ENCODE results near the gene DNM3. TPM values are rescaled to one million over a fixed set of nuclear protein-coding genes. Genes with fewer than 3 reads are reported as not detected.

The DNM3 gene
- total and polyA plus RNA-seq, 2 donors (not counting 3 experiments of a cell fraction or from before 2014, with no cell fraction given): 1.4 to 2.5 TPM

DNA sequence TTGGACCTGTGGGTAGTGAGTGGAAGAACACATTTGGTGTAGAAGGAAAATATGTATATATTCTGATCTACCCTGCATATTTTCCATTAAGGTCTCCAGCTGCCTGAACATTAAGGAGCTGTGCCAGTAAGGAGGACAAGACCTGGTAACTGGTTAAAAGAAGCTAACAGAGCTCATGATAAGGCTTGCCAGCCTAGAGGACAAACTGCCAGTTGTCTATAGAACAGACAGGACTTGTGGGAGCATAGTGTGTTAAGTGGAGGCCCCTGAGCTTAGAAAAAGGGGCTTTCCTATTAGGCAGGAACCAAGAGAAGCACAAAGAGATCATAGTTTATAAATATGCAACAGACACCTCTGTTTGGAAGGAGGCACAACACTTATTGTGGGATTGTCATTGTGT is 23.0 kb downstream of the DNM3 start:
- H3K9me1 ChIP-seq (replicated peaks; ENCODE audit: control insufficient read depth, extremely low read depth, insufficient read depth, low read length): no peaks in the 10 kb centered on the region
- H3K9me3 ChIP-seq (replicated peaks; ENCODE audit: control insufficient read depth, insufficient read depth, low read length): no peaks in the 10 kb centered on the region
- POLR2A ChIA-PET: no interaction called here
- no peaks in the 10 kb centered on the region for H3K36me3 ChIP-seq (ENCODE audit: control insufficient read depth in 2 of 2, extremely low read depth in 1 of 2, insufficient read depth in 2 of 2, low read length in 2 of 2)
- CTCF ChIA-PET: interaction anchor here (0.9 kb wide), 1 partner anchor 65 kb away, joined by 3 read pairs; no protein-coding TSS in a partner anchor
- DNase-seq (ENCODE audit: low read depth, low spot score) (no peak), FAIRE-seq (no peak)
- no peak for TF ChIP-seq POLR2AphosphoS5 (IDR thresholded peaks at IDR 0.05; ENCODE audit: insufficient read depth, low read depth, low read length)
- no peak for TF ChIP-seq GATA2 (IDR thresholded peaks at IDR 0.05; ENCODE audit: insufficient read depth, insufficient read length, low read depth, low read length)
- TF ChIP-seq, protein P1, sequence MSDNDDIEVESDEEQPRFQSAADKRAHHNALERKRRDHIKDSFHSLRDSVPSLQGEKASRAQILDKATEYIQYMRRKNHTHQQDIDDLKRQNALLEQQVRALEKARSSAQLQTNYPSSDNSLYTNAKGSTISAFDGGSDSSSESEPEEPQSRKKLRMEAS (IDR thresholded peaks at IDR 0.05; ENCODE audit: insufficient read depth, insufficient read length): no peak
- TF ChIP-seq, protein P2, sequence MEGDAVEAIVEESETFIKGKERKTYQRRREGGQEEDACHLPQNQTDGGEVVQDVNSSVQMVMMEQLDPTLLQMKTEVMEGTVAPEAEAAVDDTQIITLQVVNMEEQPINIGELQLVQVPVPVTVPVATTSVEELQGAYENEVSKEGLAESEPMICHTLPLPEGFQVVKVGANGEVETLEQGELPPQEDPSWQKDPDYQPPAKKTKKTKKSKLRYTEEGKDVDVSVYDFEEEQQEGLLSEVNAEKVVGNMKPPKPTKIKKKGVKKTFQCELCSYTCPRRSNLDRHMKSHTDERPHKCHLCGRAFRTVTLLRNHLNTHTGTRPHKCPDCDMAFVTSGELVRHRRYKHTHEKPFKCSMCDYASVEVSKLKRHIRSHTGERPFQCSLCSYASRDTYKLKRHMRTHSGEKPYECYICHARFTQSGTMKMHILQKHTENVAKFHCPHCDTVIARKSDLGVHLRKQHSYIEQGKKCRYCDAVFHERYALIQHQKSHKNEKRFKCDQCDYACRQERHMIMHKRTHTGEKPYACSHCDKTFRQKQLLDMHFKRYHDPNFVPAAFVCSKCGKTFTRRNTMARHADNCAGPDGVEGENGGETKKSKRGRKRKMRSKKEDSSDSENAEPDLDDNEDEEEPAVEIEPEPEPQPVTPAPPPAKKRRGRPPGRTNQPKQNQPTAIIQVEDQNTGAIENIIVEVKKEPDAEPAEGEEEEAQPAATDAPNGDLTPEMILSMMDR (IDR thresholded peaks at IDR 0.05; ENCODE audit: extremely low read depth in 1 of 2, insufficient read depth in 1 of 2, low read depth in 1 of 2, low read length in 2 of 2): no peak
- TF ChIP-seq FOS (IDR thresholded peaks at IDR 0.05; ENCODE audit: borderline replicate concordance, insufficient read depth, low read length): no peak
- no peak for TF ChIP-seq JUN (IDR thresholded peaks at IDR 0.05; ENCODE audit: borderline replicate concordance, insufficient read depth, insufficient read length, low read depth)
- no peak for TF ChIP-seq POLR2A (IDR thresholded peaks at IDR 0.05; ENCODE audit: low read depth, low read length)
- intact Hi-C loops (cut with micrococcal nuclease) (no loop called here), dilution Hi-C loops (cut with MboI; ENCODE audit: extremely low pct_ligation_motif_present, low sequenced_read_pairs) (no loop called here)
- no TSS peak for BruUV-seq (replicated peaks)
- H4K20me1 ChIP-seq (replicated peaks; ENCODE audit: control insufficient read depth, extremely low read depth, insufficient read depth, low read length): no peaks in the 10 kb centered on the region
- peaks cover 3% of the 10 kb centered on the region for H3K4me1 ChIP-seq (ENCODE audit: control insufficient read depth, extremely low read depth, insufficient read depth, low read length)
- H3K4me3 ChIP-seq (replicated peaks in 1 of 3; ENCODE audit: insufficient read depth in 1 of 3, low read depth in 1 of 3, low read length in 3 of 3): no peak overlapping the region
- H3K79me2 ChIP-seq (ENCODE audit: control insufficient read depth, insufficient read depth, low read length): no peaks in the 10 kb centered on the region
- H2AFZ ChIP-seq (ENCODE audit: low read depth, low read length): no peak overlapping the region
- H3K27ac ChIP-seq (ENCODE audit: insufficient read depth, low read depth, low read length): no peak overlapping the region
- no peak overlapping the region for H3K4me2 ChIP-seq (ENCODE audit: insufficient read depth, low read length)
- H3K9ac ChIP-seq (replicated peaks; ENCODE audit: extremely low read depth, insufficient read depth, low read length): no peak overlapping the region
- no peaks in the 10 kb centered on the region for H3K27me3 ChIP-seq (ENCODE audit: control insufficient read depth in 2 of 2, insufficient read depth in 2 of 2, low read length in 2 of 2)
